Osteocyte (in vitro differentiated cells): ENCODE results near the gene NT5C2. TPM values are rescaled to one million over a fixed set of nuclear protein-coding genes. Genes with fewer than 3 reads are reported as not detected.

Experiments used
- DNase-seq: peaks from one replicate; pipeline ENCODE4 v3.0.0; 2021; ENCODE audit warnings: mixed read lengths; ENCODE audit not compliant: unreplicated experiment; ENCODE audit errors: extremely low spot score
- H3K27ac Mint-ChIP-seq: one replicate; pipeline ENCODE4 v1.8.0; 2021; ENCODE audit warnings: mild to moderate bottlenecking, mixed read lengths; ENCODE audit not compliant: unreplicated experiment
- H3K27me3 Mint-ChIP-seq: one replicate; pipeline ENCODE4 v1.8.0; 2021; ENCODE audit warnings: mixed read lengths; ENCODE audit not compliant: unreplicated experiment
- H3K36me3 Mint-ChIP-seq: one replicate; pipeline ENCODE4 v1.8.0; 2021; ENCODE audit warnings: mixed read lengths; ENCODE audit not compliant: unreplicated experiment
- H3K4me1 Mint-ChIP-seq: one replicate; pipeline ENCODE4 v1.8.0; 2021; ENCODE audit warnings: mixed read lengths; ENCODE audit not compliant: unreplicated experiment
- H3K4me3 Mint-ChIP-seq: one replicate; pipeline ENCODE4 v1.8.0; 2021; ENCODE audit warnings: mild to moderate bottlenecking, moderate library complexity, mixed read lengths; ENCODE audit not compliant: unreplicated experiment
- H3K9me3 Mint-ChIP-seq: one replicate; pipeline ENCODE4 v1.8.0; 2021; ENCODE audit warnings: mixed read lengths; ENCODE audit not compliant: unreplicated experiment
- CTCF ChIP-seq: fragments of 200-600 bp; sonication (generic); IDR thresholded peaks from 2 replicates; pipeline ENCODE4 v1.5.0; 2021; ENCODE audit warnings: antibody characterized with exemption, mild to moderate bottlenecking, moderate library complexity
- total RNA-seq: library from RNA; stranded (reverse); gene quantifications from 2 replicates; pipeline ENCODE4 v1.2.1, GENCODE V29; 2021

Gene NT5C2
- total RNA-seq, 1 donor from 2014 or later: 64.0 TPM

- H3K4me1 Mint-ChIP-seq: peaks cover 11% of the 10 kb centered on the region
- H3K9me3 Mint-ChIP-seq: no peaks in the 10 kb centered on the region
- H3K36me3 Mint-ChIP-seq: peaks cover 53% of the 10 kb centered on the region
- TF ChIP-seq CTCF: no peak
- peak overlapping the region; percentile 39 for H3K27ac Mint-ChIP-seq
- H3K27me3 Mint-ChIP-seq: no peaks in the 10 kb centered on the region
- no peak overlapping the region for H3K4me3 Mint-ChIP-seq
- no peak for DNase-seq
These were observed 106.8 kb downstream of the NT5C2 start for GRCh38 chr10:103086261-103086660.

DNA sequence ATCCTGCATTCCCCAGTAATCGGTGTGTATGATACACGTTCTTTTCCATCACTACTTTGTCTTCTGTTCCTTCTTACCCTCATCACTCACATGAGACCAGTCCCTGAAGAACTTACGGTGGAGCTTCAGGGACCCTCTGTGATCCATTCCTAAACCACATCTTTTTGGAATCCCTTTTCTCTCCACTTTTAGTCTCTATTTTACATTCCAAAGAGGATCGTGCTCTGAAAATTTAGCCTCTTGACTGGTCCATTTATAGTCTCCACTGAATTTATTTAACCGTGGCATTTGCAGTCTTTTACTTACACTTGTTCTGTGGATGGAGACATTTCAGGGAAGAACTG lies 109.1 kb downstream of the NT5C2 start:
- DNase-seq: no peak
- Mint-ChIP-seq H3K9me3 (no peaks in the 10 kb centered on the region), H3K4me3 (no peak overlapping the region), H3K4me1 (peaks cover 11% of the 10 kb centered on the region), H3K27ac (no peak overlapping the region), H3K27me3 (no peaks in the 10 kb centered on the region), H3K36me3 (peaks cover 34% of the 10 kb centered on the region)
- no peak for TF ChIP-seq CTCF

GRCh38 chr10:103083266-103083976 lies 109.7 kb downstream of the NT5C2 start:
- peaks cover 11% of the 10 kb centered on the region for H3K4me1 Mint-ChIP-seq
- no peaks in the 10 kb centered on the region for H3K27me3 Mint-ChIP-seq
- H3K9me3 Mint-ChIP-seq: no peaks in the 10 kb centered on the region
- no peak overlapping the region for H3K4me3 Mint-ChIP-seq
- H3K36me3 Mint-ChIP-seq: peaks cover 32% of the 10 kb centered on the region
- DNase-seq: peak; percentile 32
- TF ChIP-seq CTCF: no peak
- H3K27ac Mint-ChIP-seq: no peak overlapping the region

GRCh38 chr10:103082683-103083082 lies 110.4 kb downstream of the NT5C2 start:
- no peaks in the 10 kb centered on the region for H3K27me3 Mint-ChIP-seq
- peaks cover 29% of the 10 kb centered on the region for H3K36me3 Mint-ChIP-seq
- H3K4me3 Mint-ChIP-seq: no peak overlapping the region
- peak; percentile 51 for DNase-seq
- H3K27ac Mint-ChIP-seq: no peak overlapping the region
- H3K4me1 Mint-ChIP-seq: peaks cover 11% of the 10 kb centered on the region
- TF ChIP-seq CTCF: no peak
- no peaks in the 10 kb centered on the region for H3K9me3 Mint-ChIP-seq

DNA sequence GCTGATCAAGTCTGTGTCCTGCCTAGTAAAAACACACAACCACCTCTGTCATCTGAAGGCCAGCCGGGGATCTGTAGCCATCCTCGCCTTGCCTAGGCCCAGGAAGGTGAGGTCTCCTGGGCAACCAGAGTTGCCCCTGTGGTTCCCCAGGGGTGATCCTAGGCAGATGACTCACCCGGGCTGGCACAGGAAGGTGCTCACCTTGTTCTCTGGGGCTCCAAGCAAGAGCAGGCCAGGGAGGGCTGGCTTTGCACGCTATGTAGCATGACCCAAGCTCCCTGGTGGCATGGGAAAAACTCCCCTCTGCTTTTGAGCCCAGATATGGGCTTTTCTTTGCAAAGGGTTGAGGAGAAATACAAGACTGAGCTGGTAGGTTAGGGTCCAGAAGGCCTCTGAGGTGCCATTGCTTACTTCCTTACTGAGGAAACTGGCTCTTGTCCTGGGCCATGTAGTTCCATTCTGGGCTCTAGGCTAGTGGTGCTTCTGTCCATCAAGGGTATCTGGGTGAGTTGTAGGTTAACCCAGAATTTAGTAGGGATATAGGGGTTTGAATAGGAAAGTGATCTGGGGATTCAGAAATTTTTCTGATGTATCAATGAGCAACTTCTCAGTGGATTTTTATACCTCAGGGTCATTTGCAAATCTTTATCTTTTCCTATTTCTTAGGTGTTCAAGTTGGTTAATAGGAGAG lies 112.0 kb downstream of the NT5C2 start:
- Mint-ChIP-seq H3K27ac (no peak overlapping the region), H3K27me3 (no peaks in the 10 kb centered on the region), H3K36me3 (peaks cover 31% of the 10 kb centered on the region), H3K4me3 (no peak overlapping the region), H3K4me1 (peaks cover 7% of the 10 kb centered on the region), H3K9me3 (no peaks in the 10 kb centered on the region)
- no peak for TF ChIP-seq CTCF
- peak; percentile 54 for DNase-seq
